HepG2 (cell line): Measurements from ENCODE around the gene HSD11B1L. TPM values are rescaled to one million over a fixed set of nuclear protein-coding genes. Genes with fewer than 3 reads are reported as not detected.

Experiments
- BRD4 ChIP-seq: sonication (generic); formaldehyde crosslinking; IDR thresholded peaks from 2 replicates; pipeline ENCODE4 v1.4.0; 2020; ENCODE audit warnings: missing genetic modification reagents
- FIP1L1 ChIP-seq: fragments of 200-400 bp; formaldehyde crosslinking; IDR thresholded peaks from 2 replicates; pipeline ENCODE4 v1.6.1; 2018; ENCODE audit warnings: low read depth, mild to moderate bottlenecking, low read length, moderate library complexity, borderline replicate concordance; ENCODE audit not compliant: insufficient read depth
- FOXP1 ChIP-seq, 2 experiments: fragments of 450-650 bp in 1 of 2; IDR thresholded peaks; 2 replicates each; pipeline ENCODE4 v1.6.1; 2017 to 2018; ENCODE audit warnings: antibody characterized with exemption in 1 of 2
- HOXA5 ChIP-seq: sonication (generic); formaldehyde crosslinking; IDR thresholded peaks from 2 replicates; pipeline ENCODE4 v1.4.0; 2020; ENCODE audit warnings: missing genetic modification reagents
- MZF1 ChIP-seq: sonication (generic); formaldehyde crosslinking; IDR thresholded peaks from 2 replicates; pipeline ENCODE4 v1.8.1; 2023; ENCODE audit warnings: mild to moderate bottlenecking, missing genetic modification reagents, borderline replicate concordance
- NRL ChIP-seq: sonication (generic); formaldehyde crosslinking; IDR thresholded peaks from 2 replicates; pipeline ENCODE4 v1.5.0; 2020; ENCODE audit warnings: missing genetic modification reagents, mild to moderate bottlenecking, moderate library complexity, borderline replicate concordance
- REPIN1 ChIP-seq: sonication (generic); formaldehyde crosslinking; IDR thresholded peaks from 2 replicates; pipeline ENCODE4 v1.8.0; 2022; ENCODE audit warnings: missing genetic modification reagents, low read depth, mild to moderate bottlenecking, borderline replicate concordance
- SMARCC2 ChIP-seq: fragments of 450-650 bp; IDR thresholded peaks from 2 replicates; pipeline ENCODE4 v1.6.1; 2017; ENCODE audit warnings: antibody characterized with exemption, mild to moderate bottlenecking
- ZBTB21 ChIP-seq: sonication (generic); formaldehyde crosslinking; IDR thresholded peaks from 2 replicates; pipeline ENCODE4 v1.4.0; 2020; ENCODE audit warnings: missing genetic modification reagents
- ZFX ChIP-seq: sonication (generic); formaldehyde crosslinking; IDR thresholded peaks from 2 replicates; pipeline ENCODE4 v1.4.0; 2020; ENCODE audit warnings: mild to moderate bottlenecking, low read depth, missing genetic modification reagents, moderate library complexity
- ZNF101 ChIP-seq: sonication (generic); formaldehyde crosslinking; IDR thresholded peaks from 2 replicates; pipeline ENCODE4 v1.4.0; 2020; ENCODE audit warnings: mild to moderate bottlenecking, low read depth, missing genetic modification reagents, borderline replicate concordance
- ZNF20 ChIP-seq: sonication (generic); formaldehyde crosslinking; IDR thresholded peaks from 2 replicates; pipeline ENCODE4 v1.4.0; 2020; ENCODE audit warnings: mild to moderate bottlenecking, moderate library complexity, missing genetic modification reagents
- ZNF496 ChIP-seq: sonication (generic); formaldehyde crosslinking; IDR thresholded peaks from 2 replicates; pipeline ENCODE4 v1.8.1; 2023; ENCODE audit warnings: mild to moderate bottlenecking, moderate library complexity, missing genetic modification reagents; ENCODE audit not compliant: insufficient replicate concordance
- ZNF589 ChIP-seq: sonication (generic); formaldehyde crosslinking; conservative IDR thresholded peaks from 2 replicates; pipeline ENCODE4 v1.8.0; 2022; ENCODE audit warnings: mild to moderate bottlenecking, moderate library complexity, missing genetic modification reagents
- ZNF629 ChIP-seq: sonication (generic); formaldehyde crosslinking; conservative IDR thresholded peaks from 2 replicates; pipeline ENCODE4 v1.5.0; 2020; ENCODE audit warnings: missing genetic modification reagents
- ZNF850 ChIP-seq: sonication (generic); formaldehyde crosslinking; conservative IDR thresholded peaks from 2 replicates; pipeline ENCODE4 v1.9.0; 2021; ENCODE audit warnings: mild to moderate bottlenecking, missing genetic modification reagents
- polyA plus RNA-seq, 8 experiments: library from polyadenylated mRNA; depleted of rRNA in 3 of 8; stranded (reverse) in 7 of 8; unstranded in 1 of 8; fragments of >200 nt; fragmentation: Illumina TruSeq in 4 of 8; extraction: Trizol in 4 of 8; gene quantifications; 2 replicates each; pipeline versions ENCODE4 v1.2.1 to v1.2.3, GENCODE V29; 2011 to 2016; ENCODE audit warnings: low read depth in 4 of 8, missing spikeins in 1 of 8, mixed read lengths in 1 of 8; ENCODE audit not compliant: insufficient read depth in 1 of 8
- total RNA-seq, 5 experiments: library from RNA; depleted of rRNA; stranded (reverse); fragments of >200 nt; fragmentation: Illumina TruSeq; extraction: Trizol; gene quantifications; 2 replicates each; pipeline ENCODE4 v1.2.3, GENCODE V29; 2016; ENCODE audit warnings: low read depth in 1 of 5
- TF ChIP-seq, protein P1 (sequence below): sonication (generic); formaldehyde crosslinking; IDR thresholded peaks from 2 replicates; pipeline ENCODE4 v1.4.0; 2020; ENCODE audit warnings: missing genetic modification reagents, borderline replicate concordance
- TF ChIP-seq, protein P2 (sequence below): sonication (generic); formaldehyde crosslinking; IDR thresholded peaks from 2 replicates; pipeline ENCODE4 v1.8.0; 2022; ENCODE audit warnings: mild to moderate bottlenecking, missing genetic modification reagents; ENCODE audit not compliant: insufficient replicate concordance
- TF ChIP-seq, protein P3 (sequence below): sonication (generic); formaldehyde crosslinking; IDR thresholded peaks from 2 replicates; pipeline ENCODE4 v1.5.0; 2020; ENCODE audit warnings: missing genetic modification reagents
- TF ChIP-seq, protein P4 (sequence below): sonication (generic); formaldehyde crosslinking; conservative IDR thresholded peaks from 2 replicates; pipeline ENCODE4 v1.8.0; 2022; ENCODE audit warnings: low read depth, missing genetic modification reagents

HSD11B1L gene
- total and polyA plus RNA-seq, 2 of the 13 experiments (the other 11 are each of a cell fraction or from before 2014, with no cell fraction given), result 2.8 to 3.9 TPM

DNA sequence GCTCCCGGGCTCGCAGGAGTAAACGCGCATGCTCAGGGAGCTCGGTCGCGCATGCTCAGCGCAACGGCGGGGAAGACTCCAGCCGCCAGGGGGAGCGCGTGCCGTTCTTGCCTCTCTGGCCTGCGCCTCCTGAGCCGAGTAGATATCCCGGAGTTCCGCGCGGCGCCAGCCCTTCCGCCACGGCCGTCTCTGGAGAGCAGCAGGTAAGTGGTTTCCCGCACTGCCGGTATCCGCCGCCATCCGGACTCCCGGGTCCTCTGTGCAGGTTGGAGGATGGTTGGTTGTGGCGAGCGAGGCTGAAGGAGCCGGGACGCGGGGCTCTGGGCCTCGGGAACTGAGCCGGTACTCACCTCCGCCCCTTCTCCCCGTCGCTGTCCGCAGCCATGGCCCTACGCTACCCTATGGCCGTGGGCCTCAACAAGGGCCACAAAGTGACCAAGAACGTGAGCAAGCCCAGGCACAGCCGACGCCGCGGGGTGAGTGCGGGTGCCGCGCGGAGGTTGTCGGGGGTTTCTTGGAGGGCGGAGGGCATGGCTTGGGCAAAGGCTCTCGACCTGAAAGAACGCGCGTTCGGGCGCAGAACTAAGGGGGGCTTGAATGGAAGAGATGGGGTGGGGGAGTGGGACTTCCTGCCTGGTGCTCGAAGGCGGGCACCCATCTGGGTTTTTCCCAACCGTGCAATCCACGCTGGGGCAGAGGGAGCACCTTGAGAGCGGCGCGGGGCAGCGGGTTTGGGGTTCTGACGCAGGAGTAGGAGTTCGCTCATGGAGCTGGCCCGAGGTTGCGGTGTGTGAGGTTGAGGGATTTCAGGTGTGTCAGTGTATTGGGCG lies 9.5 kb downstream of the HSD11B1L start, which contains the start of gene RPL36 (continued):
- peak; percentile 60; the same call in 1 of the 2 replicates for TF ChIP-seq REPIN1 (CRISPR knock-in tag)
- peak; percentile 92 for TF ChIP-seq BRD4
- 0 out of 2 replicates have a peak, but pooled peaks have one; percentile 30 for TF ChIP-seq ZBTB21 (CRISPR knock-in tag)
- TF ChIP-seq, protein P1, sequence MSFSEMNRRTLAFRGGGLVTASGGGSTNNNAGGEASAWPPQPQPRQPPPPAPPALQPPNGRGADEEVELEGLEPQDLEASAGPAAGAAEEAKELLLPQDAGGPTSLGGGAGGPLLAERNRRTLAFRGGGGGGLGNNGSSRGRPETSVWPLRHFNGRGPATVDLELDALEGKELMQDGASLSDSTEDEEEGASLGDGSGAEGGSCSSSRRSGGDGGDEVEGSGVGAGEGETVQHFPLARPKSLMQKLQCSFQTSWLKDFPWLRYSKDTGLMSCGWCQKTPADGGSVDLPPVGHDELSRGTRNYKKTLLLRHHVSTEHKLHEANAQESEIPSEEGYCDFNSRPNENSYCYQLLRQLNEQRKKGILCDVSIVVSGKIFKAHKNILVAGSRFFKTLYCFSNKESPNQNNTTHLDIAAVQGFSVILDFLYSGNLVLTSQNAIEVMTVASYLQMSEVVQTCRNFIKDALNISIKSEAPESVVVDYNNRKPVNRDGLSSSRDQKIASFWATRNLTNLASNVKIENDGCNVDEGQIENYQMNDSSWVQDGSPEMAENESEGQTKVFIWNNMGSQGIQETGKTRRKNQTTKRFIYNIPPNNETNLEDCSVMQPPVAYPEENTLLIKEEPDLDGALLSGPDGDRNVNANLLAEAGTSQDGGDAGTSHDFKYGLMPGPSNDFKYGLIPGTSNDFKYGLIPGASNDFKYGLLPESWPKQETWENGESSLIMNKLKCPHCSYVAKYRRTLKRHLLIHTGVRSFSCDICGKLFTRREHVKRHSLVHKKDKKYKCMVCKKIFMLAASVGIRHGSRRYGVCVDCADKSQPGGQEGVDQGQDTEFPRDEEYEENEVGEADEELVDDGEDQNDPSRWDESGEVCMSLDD (CRISPR knock-in tag), result peak; percentile 62; the same call in 1 of the 2 replicates
- peak; percentile 87; the same call in 1 of the 2 replicates for TF ChIP-seq NRL (CRISPR knock-in tag)
- TF ChIP-seq ZNF589 (CRISPR knock-in tag), result peak; percentile 84; the same call in 1 of the 2 replicates
- TF ChIP-seq, protein P2, sequence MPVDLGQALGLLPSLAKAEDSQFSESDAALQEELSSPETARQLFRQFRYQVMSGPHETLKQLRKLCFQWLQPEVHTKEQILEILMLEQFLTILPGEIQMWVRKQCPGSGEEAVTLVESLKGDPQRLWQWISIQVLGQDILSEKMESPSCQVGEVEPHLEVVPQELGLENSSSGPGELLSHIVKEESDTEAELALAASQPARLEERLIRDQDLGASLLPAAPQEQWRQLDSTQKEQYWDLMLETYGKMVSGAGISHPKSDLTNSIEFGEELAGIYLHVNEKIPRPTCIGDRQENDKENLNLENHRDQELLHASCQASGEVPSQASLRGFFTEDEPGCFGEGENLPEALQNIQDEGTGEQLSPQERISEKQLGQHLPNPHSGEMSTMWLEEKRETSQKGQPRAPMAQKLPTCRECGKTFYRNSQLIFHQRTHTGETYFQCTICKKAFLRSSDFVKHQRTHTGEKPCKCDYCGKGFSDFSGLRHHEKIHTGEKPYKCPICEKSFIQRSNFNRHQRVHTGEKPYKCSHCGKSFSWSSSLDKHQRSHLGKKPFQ (CRISPR knock-in tag), result peak; percentile 65
- no peak for TF ChIP-seq MZF1 (CRISPR knock-in tag)
- TF ChIP-seq ZFX (CRISPR knock-in tag), result peak; percentile 97
- TF ChIP-seq ZNF629, result no peak
- TF ChIP-seq ZNF101, result 0 out of 2 replicates have a peak, but pooled peaks have one; percentile 86
- TF ChIP-seq ZNF850 (CRISPR knock-in tag), result peak; percentile 91; the same call in 1 of the 2 replicates
- TF ChIP-seq SMARCC2, result no peak
- TF ChIP-seq, protein P3, sequence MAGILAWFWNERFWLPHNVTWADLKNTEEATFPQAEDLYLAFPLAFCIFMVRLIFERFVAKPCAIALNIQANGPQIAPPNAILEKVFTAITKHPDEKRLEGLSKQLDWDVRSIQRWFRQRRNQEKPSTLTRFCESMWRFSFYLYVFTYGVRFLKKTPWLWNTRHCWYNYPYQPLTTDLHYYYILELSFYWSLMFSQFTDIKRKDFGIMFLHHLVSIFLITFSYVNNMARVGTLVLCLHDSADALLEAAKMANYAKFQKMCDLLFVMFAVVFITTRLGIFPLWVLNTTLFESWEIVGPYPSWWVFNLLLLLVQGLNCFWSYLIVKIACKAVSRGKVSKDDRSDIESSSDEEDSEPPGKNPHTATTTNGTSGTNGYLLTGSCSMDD (CRISPR knock-in tag), result no peak
- peak; percentile 70; the same call in 1 of the 2 replicates for TF ChIP-seq FIP1L1
- TF ChIP-seq, protein P4, sequence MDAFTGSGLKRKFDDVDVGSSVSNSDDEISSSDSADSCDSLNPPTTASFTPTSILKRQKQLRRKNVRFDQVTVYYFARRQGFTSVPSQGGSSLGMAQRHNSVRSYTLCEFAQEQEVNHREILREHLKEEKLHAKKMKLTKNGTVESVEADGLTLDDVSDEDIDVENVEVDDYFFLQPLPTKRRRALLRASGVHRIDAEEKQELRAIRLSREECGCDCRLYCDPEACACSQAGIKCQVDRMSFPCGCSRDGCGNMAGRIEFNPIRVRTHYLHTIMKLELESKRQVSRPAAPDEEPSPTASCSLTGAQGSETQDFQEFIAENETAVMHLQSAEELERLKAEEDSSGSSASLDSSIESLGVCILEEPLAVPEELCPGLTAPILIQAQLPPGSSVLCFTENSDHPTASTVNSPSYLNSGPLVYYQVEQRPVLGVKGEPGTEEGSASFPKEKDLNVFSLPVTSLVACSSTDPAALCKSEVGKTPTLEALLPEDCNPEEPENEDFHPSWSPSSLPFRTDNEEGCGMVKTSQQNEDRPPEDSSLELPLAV (CRISPR knock-in tag), result 0 out of 2 replicates have a peak, but pooled peaks have one; percentile 29
- no peak for TF ChIP-seq FOXP1 (IDR thresholded peaks at IDR 0.05)
- TF ChIP-seq FOXP1 (CRISPR knock-in tag; IDR thresholded peaks at IDR 0.05), result no peak
- no peak for TF ChIP-seq ZNF496 (CRISPR knock-in tag)
- peak; percentile 93 for TF ChIP-seq HOXA5 (CRISPR knock-in tag)
- TF ChIP-seq ZNF20 (CRISPR knock-in tag), result 0 out of 2 replicates have a peak, but pooled peaks have one; percentile 16
